HT-29 (cell line): ENCODE data around the gene CSTF1. TPM values are rescaled to one million over a fixed set of nuclear protein-coding genes. Genes with fewer than 3 reads are reported as not detected.

Experiments used
- DNase-seq: peaks from one replicate; pipeline ENCODE4 v3.0.0-alpha.2; 2015; ENCODE audit warnings: low spot score
- total RNA-seq: library from RNA; depleted of rRNA; stranded (reverse); fragments of >200 nt; shearing (Covaris generic); gene quantifications from 2 replicates; pipeline ENCODE4 v1.2.3, GENCODE V29; 2014

CSTF1 gene
- total RNA-seq, 1 experiment from 2014 or later = 49.0 TPM

DNA sequence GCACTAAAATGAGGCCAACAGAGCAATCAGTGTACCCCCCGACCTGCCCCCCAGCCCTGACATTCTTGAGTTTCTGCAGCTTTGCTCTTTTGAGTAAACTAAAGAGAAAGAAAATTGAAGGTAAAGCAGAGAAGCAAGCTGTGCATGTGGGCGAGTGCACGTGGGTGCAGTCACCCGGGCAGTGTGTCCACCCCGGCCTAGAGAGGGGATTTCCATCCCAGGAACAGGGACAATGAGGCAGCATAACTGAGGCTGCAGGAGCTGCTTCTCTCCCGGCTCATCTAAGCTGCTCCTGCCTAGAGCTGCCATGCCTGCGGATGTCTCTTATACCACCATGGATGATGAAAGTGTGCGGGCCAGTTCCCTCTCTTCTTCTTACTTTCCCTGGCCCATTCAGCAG lies 36.4 kb downstream of the CSTF1 start:
- DNase-seq = no peak

GRCh38 chr20:56429502-56429901 lies 37.1 kb downstream of the CSTF1 start:
- DNase-seq = no peak

- no peak for DNase-seq
Observed at GRCh38 chr20:56429941-56430340, 37.5 kb downstream of the CSTF1 start.

DNA sequence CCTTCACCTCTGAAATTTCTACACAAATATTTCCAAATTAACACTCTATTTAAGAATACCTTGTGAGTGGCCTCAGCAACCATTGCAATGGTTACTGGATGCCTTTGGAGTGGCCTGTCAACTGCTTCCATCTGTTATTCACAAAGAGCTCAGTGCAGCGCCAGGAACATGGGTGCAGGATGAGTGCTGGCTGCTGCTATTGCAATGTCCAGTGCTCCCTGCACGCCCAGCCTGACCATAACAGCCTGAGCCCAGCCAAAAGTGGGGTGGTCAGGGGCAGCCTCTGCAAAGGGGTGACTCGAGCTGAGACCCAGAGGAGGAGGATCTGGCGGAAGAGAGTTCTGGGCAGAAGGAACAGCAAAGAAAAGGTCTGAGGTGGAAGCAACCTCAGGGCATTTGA lies 38.0 kb downstream of the CSTF1 start:
- DNase-seq = no peak

DNA sequence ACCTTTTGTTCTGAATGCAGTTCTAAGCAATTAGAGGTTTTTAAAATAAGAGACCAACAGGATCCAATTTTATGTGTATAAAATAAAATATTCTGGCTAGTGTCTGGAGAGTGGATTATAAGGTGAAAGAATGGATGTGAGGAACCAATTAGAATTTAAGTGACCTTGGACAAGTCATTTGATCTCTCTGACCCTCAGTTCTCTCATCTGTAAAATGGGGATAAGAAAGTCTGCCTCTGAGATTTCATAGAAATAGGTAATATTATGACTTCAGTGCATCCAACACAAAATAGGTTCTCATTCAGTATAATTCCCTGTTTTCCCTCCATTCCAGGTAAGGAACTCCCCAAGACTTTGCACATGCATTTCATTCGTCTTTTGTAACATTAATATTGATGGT lies 38.5 kb downstream of the CSTF1 start:
- DNase-seq = no peak

DNA sequence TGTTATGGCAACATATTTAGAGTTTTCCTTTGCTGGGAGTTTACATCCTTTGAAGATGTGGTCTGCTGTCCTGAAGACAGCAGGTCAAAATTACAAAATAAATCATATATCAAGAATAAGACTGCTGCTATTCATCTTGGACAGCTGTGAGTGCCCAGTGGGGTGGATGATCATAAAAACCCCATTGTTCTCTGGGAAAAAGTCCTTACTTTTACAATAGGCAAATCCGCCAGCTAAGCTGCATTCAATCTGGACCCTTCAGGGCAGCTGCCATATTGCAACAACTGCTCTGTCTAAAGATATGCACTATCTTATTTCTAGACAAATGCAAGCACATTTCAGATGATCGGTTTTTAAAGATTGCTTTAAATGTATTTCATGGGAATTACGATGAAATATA lies 39.0 kb downstream of the CSTF1 start:
- DNase-seq = no peak

DNA sequence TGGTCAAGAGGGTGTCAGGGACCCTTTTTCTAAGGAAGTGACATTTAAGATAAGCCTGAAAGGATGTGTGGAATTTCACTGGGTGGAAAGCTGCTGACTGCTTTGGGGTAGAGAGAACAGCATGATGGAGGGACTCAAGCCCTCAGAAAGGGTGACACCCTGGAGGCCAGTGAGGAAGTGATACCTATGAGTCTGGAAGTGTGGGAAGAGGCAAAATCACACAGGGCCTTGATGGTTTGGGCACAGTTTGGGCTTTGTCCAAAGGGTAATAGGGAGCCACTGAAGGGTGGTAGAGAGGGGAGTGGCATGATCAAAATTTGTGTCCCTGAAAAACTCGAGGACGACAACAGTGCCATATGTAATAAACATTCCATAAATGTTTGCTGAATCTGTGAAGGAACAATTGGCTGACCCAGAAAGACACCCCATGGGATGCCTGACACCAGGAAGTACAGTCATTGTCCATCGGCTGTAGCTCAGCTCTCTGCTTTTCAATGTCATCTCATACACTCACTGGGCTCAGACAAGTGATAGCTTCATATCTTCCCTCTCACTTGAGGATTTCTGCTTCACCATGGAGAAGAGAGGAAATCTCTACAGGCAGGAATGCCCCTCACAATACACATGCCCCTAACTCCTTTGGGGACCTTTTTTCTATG lies 40.9 kb downstream of the CSTF1 start:
- no peak for DNase-seq

DNA sequence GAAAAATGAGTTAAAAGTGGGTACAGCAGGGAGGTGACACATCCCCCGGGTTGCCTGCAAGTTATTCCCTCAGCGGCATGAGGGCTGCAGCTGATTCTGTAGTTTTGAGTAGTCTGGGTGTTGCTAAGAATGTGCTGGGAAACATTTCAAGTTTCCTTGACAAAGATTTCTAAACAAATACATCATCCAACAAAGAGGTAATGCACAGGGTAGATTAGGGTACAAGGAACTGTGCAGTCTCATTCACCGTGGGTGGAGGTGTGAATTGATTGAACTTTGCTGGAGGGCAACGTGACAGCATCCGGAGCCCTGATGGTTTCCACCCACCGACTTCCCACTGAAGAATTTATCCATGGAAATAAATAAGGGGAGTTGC lies 41.4 kb downstream of the CSTF1 start:
- DNase-seq = no peak

DNA sequence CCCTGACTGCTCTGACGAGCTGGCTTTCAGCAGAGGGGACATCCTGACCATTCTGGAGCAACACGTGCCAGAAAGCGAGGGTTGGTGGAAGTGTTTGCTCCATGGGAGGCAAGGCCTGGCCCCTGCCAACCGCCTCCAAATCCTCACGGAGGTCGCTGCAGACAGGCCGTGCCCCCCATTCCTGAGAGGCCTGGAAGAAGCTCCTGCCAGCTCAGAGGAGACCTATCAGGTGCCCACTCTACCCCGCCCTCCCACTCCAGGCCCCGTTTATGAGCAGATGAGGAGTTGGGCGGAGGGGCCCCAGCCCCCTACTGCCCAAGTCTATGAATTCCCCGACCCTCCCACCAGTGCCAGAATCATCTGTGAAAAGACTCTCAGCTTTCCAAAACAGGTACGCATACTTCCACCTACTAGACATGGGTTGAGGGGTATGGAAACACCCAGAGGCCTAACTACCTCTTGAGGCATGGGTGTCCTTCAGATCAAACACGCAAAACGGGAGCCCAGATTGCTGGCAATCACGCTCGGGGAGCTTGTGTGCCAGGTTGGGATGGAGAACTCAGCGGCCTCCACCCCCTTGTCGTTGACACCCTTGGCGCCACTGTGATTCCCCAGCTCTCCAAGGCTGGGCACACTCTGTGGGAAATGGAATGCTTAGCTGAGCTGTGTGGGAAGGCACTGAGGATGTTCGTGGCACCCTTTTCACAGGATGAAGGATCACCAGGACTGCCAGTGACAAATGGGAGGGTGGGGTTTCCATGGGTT lies 44.9 kb downstream of the CSTF1 start:
- DNase-seq = no peak

DNA sequence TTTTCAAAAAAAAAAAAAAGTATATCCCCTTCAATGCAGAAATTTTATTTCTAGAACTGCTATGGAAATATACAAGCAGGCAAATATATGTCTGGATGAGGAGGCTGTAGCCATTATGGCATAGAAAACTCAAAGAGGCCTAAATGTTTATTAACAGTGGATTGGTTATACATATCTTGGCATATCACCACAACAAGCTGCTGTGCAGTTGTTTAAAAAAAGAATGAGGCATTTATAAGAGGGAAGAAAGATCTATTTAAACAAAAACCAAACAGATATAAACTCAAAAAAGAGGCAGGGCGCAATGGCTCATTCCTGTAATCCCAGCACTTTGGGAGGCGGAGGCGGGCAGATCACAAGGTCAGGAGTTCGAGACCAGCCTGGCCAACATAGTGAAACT lies 45.8 kb downstream of the CSTF1 start:
- no peak for DNase-seq

GRCh38 chr20:56439771-56440291 lies 47.4 kb downstream of the CSTF1 start:
- no peak for DNase-seq

DNA sequence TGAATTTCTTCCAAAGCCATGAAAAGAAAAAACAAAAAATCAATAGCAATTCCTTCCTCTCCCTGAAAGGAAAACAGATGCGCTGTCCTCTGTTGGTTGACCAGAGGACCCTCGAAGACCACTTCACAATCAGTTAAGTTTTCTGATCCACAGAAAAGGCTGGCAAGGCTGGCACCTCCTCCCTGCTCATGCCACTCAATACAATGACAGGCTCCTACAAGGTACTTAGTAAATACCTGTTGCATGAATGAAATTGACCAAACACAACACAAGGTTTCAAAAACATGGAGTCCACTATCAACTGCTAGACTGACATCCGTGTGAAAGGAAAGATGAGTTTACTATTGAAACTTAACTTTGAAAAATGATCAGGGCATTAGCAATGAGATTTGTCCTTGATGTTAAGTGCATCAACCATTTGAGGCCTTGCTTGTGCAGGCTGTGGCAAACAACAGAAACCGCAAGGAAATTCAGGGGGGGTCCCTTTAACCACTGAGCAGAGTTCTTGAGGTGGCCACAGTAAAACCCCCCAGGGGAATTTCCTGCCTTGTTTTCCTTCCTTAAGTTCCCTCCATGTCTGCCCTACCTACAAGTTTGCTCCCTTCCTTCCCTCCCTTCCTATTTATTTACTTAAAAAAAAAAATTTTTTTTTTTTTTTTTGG lies 48.0 kb downstream of the CSTF1 start:
- no peak for DNase-seq

- DNase-seq = no peak
Observed at GRCh38 chr20:56442389-56443365, 50.2 kb downstream of the CSTF1 start.

DNA sequence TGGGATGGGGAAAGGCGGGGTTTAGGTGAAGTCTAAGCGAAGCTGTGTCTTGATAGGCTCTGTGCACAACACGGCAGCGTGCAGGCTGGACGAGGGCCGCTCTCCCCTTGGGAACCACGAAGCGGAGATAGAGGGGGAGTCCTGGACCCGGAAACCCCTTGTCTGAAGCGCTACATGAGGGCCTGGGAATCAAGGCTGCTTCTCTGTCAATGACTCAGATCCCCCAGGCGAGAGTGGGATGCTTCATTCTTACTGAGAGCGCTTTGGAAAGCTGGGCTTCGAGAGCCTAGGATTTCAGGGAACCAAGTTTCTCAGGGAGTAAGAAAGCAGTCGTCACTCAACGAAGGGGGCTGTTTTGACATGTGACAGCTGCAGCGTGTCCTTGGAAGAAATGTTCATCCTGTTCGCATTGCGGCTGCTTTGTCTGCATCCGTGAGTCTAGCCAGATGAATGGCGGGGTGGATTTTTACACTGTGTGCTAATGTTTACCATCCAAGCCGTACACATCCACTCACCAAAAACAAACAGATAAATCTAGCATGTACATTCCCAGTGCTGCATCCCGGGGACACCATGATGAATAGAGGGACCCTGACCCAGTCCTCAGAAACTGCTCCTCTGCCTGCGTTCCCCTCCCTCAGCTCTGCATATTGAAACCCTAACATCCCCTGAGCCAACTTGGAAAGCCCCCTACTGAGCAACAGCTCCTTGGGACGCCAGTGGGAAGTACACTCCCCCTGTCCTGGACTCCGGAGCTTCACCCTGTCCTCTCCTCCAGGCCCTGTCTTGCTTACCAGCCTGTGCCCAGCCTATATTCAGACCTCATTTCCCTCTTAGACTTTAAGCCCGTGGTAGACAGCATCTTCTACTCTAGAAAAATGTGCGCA lies 51.5 kb downstream of the CSTF1 start:
- DNase-seq = no peak

GRCh38 chr20:56445130-56445529 lies 52.7 kb downstream of the CSTF1 start:
- DNase-seq = no peak

- DNase-seq = no peak
Observed at GRCh38 chr20:56445540-56445939, 53.1 kb downstream of the CSTF1 start.

DNA sequence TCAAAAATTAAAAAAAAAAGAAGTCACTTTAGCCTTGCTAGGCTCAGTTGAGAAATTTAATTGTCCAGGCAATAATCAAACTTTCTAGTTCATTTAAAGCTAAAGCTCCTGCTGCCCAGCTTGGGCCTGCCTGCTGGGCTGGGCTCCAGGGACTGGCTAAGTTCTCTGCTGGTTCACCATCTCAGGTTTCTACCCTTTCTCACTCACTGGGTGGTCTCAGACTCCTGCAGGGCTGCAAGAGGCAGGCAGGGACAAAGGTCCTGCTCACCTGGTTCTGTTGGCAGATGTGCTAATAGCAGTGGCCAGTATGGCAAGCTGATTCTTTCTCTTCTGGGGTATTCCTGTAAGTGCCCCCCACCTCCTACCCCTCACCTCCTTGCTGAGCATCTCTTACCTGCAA lies 54.8 kb downstream of the CSTF1 start:
- DNase-seq = no peak

GRCh38 chr20:56449459-56449858 lies 57.0 kb downstream of the CSTF1 start:
- no peak for DNase-seq

DNA sequence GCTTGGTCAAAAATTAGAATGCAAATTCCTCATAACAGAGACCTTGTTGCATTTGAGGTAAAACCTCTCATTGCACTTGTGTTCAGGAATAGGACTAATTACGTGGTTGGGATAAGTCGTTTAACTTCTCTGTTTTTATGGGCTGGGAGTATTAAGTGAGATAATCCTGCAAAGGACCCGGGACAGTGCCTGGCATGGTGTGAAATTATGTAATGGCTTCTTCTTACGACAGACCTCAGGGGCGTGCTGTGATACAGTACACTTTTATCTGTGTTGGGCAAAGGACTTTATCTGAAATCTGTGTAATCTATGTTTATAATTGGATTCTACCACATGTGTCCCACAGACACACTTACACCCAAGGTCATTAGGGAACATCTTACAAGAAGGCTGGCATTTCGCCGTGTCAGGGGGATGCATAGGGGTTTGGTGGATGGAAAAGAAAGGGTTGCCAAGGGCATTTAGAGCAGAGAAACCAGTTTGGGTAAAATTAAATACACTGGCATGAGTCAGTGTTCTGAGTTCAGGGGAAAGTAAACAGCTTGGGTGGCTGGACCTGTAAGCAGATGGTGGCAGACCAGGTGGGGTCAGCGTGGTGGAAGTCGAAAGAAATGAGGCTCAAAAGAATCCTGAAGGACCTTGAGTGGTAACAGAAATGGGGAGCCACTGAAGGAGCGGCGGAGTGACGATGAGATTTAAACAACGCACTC lies 58.8 kb downstream of the CSTF1 start:
- DNase-seq = no peak

DNA sequence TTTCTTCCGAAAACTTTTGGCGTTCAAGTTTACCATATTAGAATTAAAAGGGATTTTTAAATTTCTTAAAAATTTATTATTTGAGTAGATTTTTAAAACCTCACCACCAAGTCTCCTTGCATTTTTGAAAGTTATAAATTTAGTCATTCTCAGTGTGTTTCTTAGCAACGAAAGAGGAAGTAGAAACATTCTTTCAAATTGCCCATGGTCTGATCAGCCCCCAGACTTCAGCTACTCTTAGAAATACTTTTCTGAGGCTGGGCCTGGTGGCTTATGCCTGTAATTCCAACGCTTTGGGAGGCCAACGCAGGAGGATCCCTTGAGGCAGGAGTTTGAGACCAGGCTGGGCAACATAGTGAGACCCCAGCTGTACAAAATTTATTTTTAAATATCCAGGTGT lies 60.9 kb downstream of the CSTF1 start:
- DNase-seq = no peak
